Stimulated activated CD4-positive, alpha-beta T cell treated with anti-CD3 and anti-CD28 coated beads, Interleukin-1b, Interleukin-23, amount 100 ng/mL, for 4 hours (primary cell): Measurements from ENCODE around the gene NAP1L4.

Experiments
- DNase-seq, 2 donors: peaks; one replicate each; pipeline ENCODE4 v3.0.0-alpha.2; 2020; ENCODE audit warnings: low read depth in 2 of 2

NAP1L4 gene

GRCh38 chr11:2992234-2992996 is at the start of gene NAP1L4:
NAP1L4 (minus strand) TSS chr11:2992329; CDS start chr11:2979220, 13,109 bp downstream.
- DNase-seq: peak; percentile 91 to 95

DNA sequence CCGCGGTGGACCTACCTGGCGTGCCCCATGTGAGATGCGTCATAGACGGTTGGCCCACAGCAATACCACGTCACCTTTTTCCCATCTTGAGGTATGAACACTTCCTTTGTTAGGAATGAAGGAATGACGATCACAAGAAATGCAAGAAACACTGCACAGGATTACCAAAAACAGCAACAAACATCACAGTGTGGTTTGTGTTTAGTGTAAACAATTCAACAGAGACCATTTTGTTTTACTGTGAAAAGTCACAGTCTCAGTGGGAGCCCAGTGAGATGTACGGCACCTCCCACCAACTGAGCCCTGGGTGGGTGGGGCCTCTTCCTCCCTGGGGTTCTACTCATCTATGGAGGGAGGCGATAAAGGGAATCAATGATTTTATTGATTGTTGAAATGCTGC is 48.8 kb upstream of the NAP1L4 start:
- DNase-seq: no peak

GRCh38 chr11:3037945-3038271 is 45.8 kb upstream of the NAP1L4 start:
- no peak for DNase-seq

GRCh38 chr11:3037040-3037944 is 45.2 kb upstream of the NAP1L4 start:
- peak in 1 of 2 donors; percentile 28 for DNase-seq

DNA sequence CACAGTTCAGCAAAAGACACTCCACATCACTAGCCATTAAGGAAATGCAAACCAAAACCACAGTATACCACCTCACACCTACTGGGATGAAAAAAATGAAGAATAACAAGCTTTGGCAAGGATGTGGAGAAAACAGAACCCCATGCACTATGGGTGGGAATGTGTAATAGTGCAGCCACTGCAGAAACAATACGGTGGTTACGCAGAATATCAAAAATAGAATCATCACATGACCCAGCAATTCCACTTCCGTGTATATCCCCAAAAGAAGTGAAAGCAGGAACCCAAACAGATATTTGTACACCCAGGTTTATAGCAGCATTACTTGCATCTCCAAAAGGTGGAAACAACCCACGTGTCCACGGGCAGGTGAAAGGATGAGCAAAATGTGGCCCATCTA is 44.3 kb upstream of the NAP1L4 start:
- DNase-seq: no peak

DNA sequence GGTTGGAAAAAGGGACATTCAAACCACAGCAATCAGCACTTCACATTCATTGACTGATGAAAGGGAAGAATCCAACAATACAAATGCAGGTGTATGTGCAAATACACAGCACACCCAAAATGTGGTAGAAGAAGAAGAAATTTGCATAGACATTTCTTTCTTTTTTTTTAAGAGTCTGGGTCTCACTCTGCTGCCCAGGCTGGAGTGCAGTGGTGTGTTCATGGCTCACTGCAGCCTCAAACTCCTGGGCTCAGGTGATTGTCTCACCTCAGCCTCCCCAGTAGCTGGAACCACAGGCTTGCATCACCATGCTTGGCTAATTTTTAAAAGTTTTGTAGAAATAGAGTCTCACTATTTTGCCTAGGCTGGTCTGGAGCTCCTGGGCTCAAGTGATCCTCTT is 43.2 kb upstream of the NAP1L4 start:
- no peak for DNase-seq

DNA sequence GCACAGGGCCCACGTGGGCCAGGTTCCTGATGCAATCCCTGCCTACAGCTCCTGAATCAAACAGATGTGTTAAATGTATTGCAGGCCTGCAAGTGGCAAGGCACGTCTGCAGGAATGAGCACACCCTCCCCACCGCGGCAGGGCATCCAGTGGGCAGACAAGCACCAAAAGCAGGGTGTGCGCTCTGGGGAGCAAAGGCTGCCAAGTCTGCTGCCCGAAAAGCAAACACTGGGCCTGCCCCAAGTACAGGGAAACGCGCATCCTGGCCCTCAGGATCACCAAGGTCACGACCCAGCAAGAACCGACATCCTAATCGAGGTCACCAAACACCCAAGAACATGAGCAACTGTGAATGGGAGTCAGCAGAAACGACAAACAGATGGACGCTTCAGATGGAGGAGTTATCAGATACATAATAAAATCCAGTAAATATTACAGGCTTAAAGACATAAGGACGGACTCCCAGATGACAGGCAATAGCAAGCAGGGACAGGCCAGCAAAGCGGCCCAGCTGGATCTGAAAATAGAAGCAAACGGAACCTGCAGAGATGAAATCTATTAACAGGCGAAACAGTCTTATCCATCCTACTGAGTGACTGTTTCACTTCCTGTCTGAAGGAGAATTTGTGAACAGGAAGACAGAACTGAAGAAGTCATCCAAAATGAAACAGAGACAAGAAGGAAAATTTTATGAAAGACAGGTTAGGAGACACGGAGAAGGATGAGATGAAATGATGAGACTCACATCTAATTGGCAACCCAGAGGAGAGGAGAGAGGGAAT is 38.4 kb upstream of the NAP1L4 start:
- no peak for DNase-seq

- DNase-seq: no peak
These were observed 36.7 kb upstream of the NAP1L4 start for GRCh38 chr11:3028813-3029212.

- DNase-seq: no peak
These were observed 34.7 kb upstream of the NAP1L4 start for GRCh38 chr11:3026803-3027202.

GRCh38 chr11:3022982-3023381 is 30.9 kb upstream of the NAP1L4 start:
- DNase-seq: no peak

GRCh38 chr11:3022300-3022967 is 30.3 kb upstream of the NAP1L4 start:
- DNase-seq: no peak

DNA sequence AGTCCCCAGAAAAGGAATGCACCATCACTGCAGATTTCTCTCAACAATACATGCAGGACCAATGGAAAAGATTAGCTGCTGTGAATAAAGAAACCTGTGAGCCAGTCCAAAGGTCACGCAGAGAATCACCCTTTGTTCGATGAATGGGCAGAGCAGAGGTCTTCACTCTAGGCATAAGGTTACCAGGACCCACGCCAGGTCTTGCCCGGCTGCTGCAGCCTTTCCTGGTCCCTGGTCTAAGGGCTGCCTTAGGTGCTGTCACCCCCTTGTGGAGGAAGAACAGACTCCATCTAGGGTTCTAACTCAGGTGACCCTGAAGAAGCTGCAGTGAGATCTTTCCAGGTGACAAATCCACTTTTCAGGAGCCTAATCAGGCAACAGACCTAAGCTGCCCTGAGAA is 29.0 kb upstream of the NAP1L4 start:
- DNase-seq: no peak

- no peak for DNase-seq
These were observed 27.9 kb upstream of the NAP1L4 start for GRCh38 chr11:3020011-3020410.

- DNase-seq: no peak
These were observed 26.5 kb upstream of the NAP1L4 start for GRCh38 chr11:3018596-3018995.

DNA sequence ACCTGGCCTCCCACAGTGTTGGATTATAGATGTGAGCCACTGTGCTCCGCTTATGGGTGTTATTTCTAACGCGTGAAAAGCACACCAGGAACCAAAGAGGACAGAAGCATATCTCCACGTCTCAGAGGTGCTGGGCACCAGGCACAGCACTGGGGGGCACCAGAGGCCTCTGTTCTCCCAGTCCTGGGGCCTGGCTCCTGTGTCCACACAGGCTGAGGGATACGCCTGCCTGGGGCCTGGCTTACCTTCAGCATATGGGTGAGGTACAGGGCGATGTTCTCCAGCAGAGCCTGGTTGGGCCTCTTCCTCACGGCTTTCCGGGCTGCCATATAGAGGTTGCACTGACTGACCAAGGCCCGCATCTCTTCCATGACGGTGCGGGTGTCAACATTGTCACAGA is 24.7 kb upstream of the NAP1L4 start:
- no peak for DNase-seq

DNA sequence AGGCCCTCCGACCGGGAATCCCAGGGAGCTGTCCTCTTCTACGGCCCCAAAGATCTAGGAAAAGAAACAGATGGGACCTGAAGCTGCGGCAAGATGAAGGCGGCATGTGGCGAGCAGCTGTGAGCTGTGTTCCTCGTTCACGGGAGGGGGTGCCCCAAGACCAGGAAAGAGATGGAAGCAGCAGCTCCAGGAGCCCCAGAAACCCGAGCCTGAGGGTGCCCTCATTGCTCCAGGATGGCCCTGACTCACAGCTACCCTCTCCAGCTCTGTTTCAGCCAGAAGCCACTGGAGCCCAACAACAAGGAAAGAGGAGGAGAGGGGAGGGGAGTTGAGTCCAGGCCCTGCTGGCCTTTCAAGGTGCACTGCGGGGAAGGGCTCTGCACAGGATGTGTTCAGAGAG is 23.7 kb upstream of the NAP1L4 start:
- DNase-seq: no peak

GRCh38 chr11:3014943-3015342 is 22.8 kb upstream of the NAP1L4 start:
- no peak for DNase-seq

DNA sequence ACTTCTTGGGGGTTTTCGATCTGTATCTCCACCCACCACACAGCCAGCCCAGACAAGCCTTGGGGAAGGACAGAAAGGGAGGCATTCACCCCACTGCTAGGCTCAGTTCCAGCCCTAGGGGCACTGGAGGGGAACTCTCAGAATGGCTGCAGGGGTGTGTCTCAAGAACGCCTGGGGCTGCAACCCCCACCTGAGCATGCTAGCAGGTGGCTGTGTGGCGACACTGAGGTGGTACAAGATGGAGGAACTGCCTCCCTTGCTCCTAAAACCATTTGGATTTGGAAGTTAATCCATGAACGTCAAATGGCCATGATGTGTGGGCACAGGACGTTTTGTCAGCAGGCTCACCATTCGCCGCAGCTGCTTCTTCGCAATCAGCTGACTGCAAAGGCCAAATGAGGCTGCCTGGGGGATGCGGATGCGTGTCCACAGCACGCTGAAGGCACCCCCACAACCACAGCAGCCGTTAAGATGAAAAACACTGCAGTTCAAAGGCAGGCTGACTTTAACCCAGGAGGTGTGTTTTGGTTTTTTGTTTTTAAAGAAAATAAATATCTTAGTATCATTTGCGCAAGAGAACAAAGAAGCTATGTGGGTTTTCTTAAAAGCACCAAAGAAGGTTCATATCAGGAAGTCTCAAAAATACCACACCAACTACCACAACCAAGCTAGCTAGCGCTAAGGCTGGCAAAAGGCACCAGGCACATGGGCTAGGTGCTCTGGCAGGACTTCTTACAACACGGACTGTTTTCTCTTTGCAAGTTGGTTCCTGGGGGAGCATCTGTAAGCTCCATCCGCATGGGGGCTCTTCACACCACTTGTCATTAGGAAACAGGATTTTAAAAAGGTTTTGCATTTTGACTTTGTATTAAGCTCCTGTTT is 22.2 kb upstream of the NAP1L4 start:
- peak in 1 of 2 donors; percentile 31 for DNase-seq

DNA sequence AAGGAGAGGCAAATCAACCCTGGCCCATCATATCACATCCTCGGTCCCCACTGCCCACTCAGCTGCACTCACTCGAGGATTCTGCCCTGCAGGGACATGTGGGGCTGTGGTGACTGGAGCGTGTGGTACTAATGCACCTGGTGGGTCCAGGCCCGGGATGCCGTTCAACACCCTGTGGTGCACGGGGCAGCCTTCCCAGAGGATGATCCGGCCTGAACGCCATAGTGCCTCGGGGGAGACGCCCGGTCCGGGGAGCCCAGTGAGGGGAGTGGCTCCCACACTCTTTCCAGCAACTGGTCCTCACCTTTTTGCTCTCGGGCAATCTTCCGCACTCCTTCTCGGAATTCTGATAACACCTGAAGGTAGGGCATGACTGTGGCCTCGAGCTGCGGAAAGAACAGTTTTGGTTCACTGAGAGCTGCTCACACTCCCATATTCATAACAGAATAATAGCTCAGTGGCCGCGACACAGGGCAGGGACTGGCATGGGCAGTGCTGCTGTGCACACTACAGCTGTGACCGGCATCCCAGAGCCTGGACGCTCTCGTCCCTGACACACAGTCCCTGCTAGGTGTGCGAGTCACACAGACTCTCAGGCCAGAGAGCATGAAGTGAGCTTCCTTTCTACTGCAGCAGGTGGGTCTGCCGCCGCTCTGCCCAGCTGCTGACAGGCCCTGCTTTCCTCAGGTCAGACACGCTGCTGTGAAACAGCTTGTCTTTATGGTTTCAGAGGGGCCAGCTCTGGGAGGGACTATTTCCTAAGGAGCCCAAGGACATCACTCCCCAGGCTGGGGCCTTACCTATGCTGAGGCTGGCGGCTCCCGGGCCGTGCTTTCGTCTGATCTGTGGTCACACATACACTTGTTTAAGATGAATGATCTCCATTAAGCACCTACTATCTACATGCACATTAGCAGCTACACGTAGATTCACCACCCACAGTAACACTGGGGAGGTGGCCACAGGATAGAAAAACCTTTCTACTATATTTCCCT is 20.1 kb upstream of the NAP1L4 start:
- no peak for DNase-seq
